Stimulated activated CD4-positive, alpha-beta T cell treated with anti-CD3 and anti-CD28 coated beads, Interleukin-1b, Interleukin-23, amount 100 ng/mL, for 24 hours (primary cell): Measurements from ENCODE around the gene MAGI3.
"Not testable (repeated sequence)": the region's sequence is repeated elsewhere in the genome, so short reads cannot be mapped to it uniquely, and the experiment has no call there.

ENCODE experiments used
- DNase-seq, 4 experiments: peaks; one replicate each; pipeline ENCODE4 v3.0.0-alpha.2; 2020; ENCODE audit warnings: low read depth in 4 of 4, low spot score in 1 of 4

Gene MAGI3

DNA sequence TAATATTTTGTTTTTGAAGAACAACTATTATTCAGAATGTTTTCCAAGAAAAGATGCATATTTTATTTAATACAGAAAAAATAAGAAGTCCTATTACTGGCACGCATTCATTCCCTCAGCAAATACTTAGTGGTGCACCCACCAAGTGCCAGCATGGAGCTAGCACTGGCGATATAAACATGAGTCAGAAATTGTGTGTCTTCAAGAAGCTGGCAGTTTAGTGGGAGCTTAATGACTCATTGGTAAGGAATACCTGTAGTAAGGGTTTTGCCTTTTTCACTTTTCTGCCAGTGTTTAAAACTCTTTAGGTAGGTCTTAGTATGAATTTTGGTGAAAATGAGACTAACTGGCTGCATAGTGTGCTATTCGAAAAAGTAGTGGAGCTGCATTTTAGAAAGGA, 6.3 kb downstream of the MAGI3 start:
- no peak for DNase-seq

DNA sequence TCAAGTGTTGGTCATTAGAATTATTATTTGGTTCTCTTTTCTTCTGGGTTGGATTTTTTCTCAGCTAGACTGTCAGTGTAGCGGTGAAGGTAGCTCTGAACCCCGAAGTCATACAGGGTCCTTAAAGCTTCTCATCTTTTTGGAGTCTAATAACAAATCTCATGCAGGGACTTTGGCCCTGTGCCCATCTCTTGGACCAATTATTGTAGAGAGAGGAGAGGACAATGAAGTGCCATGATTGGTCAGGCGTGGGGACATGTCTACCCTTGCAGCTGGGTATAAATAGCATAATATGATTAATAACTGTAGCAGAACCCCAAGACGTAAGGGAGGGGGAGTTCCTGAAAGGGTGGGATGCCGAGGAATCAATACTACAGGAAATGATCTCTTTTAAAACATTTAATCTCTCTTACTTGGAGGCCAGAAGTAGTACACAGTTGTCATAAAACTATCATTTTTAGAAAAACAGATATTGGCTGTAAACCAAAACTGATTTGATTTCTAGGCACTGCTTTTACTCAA, 8.8 kb downstream of the MAGI3 start:
- no peak for DNase-seq

DNA sequence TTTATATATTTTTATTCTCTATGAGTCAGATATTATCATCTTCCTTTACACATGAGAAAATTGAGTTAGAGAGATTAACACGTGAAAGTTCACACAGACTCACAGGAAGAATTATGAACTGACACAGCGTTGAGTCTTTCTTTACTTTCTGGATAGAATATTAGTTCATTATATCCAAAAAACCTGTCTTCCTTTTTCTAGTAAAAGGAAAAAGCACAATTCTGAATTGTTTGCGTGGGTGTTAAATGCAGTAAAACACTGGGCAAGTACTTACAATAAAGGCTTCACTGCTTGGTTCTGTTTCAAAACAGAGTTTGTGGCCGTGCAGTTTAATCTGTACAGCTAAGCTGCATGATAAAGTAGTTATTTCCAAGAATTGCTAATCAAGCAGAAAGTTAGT, 10.8 kb downstream of the MAGI3 start:
- DNase-seq: no peak

DNA sequence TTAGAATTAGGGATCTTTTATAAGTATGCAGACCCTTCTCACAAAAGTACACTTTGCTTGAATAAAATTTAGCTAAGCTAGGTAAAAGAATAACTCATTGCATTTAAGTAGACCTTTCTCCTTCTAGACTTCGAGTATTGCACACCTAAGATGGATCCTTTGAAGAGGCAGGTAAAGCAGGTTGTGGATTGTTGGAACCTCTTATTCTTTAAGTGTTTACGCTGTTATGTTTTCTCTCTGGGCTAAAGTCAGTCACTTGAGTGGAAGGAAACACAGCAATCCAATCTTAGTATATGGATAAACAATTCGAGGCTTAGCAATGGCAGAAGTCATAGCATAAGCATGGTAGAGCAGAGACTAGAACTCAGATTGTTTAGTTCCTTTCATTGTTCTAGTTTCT, 11.4 kb downstream of the MAGI3 start:
- DNase-seq: no peak

DNA sequence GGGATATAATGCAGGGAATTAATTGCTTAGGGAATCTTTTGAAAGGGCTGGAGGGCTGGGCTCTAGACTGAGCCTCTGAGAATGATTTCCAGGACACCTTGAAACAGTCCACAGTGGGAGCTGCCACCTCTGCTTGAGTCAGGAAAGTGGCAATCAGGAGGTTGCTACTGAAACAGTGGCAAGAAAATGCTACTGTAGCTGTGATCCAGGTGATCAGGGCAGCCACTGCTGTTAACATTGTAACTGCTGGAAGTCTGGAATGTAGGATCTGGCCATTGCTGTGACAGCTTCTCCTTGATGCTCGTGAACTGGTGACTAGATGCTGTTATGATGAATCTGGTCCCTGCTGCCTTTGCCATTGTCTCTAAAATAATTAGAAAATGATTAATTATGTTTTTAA, 12.8 kb downstream of the MAGI3 start:
- no peak for DNase-seq

DNA sequence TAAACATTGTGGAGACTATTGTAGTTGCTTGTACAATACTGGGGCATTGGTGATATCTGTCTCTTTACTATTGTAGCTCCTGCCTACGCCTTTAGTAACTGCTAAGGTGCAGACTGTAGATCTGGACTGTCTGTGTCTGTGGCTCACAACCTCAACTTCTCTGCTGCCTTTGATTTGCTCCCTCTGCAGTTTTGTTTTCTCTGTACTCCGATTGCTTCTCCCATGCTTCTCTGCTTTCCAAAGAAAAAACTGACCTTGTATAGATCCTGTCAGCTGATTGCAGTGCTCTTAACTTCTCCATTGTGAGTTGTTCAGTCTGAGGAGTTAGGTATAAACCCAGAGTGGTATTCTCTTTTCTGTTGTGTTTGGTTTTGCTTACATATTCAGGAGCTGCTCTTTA, 15.3 kb downstream of the MAGI3 start:
- DNase-seq: no peak

DNA sequence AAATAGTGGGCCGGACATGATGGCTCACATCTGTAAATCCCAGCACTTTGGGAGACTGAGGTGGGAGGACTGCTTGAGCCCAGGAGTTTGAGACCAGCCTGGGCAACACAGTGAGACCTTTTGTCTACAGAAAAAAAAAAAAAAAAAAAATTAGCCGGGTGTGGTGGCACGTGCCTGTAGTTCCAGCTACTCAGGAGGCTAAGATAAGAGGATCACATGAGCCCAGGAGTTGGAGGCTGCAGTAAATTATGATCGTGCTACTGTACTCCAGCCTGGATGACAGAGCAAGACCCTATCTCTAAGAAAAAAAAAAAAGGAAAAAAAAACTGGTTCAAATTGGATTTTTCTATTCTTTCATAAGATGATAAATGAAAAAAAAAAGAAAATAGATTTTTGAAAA, 15.8 kb downstream of the MAGI3 start:
- DNase-seq: not testable (repeated sequence)

DNA sequence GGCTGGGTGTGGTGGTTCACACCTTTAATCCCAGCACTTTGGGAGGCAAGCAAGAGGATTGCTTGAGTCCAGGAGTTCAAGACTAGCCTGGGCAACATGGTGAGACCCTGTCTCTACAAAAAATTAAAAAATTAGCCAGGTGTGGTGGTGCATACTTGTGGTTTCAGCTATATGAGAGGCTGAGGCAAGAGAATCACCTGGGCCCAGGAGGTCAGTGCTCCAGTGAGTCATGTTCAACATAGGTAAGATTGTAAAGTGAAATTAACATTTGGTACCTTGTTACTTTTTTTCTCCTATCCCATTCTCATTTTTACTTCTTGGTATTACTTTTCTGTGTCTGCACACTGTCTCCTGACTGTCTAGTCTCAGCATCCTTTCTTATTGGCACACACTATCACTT, 19.0 kb downstream of the MAGI3 start:
- no peak for DNase-seq

DNA sequence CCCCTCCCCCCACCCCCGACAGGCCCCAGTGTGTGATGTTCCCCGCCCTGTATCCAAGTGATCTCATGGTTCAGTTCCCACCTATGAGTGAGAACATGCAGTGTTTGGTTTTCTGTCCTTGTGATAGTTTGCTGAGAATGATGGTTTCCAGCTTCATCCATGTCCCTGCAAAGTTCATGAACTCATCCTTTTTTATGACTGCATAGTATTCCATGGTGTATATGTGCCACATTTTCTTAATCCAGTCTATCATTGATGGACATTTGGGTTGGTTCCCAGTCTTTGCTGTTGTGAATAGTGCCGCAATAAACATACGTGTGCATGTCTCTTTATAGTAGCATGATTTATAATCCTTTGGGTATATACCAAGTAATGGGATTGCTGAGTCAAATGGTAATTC, 21.7 kb downstream of the MAGI3 start:
- not testable (repeated sequence) for DNase-seq

DNA sequence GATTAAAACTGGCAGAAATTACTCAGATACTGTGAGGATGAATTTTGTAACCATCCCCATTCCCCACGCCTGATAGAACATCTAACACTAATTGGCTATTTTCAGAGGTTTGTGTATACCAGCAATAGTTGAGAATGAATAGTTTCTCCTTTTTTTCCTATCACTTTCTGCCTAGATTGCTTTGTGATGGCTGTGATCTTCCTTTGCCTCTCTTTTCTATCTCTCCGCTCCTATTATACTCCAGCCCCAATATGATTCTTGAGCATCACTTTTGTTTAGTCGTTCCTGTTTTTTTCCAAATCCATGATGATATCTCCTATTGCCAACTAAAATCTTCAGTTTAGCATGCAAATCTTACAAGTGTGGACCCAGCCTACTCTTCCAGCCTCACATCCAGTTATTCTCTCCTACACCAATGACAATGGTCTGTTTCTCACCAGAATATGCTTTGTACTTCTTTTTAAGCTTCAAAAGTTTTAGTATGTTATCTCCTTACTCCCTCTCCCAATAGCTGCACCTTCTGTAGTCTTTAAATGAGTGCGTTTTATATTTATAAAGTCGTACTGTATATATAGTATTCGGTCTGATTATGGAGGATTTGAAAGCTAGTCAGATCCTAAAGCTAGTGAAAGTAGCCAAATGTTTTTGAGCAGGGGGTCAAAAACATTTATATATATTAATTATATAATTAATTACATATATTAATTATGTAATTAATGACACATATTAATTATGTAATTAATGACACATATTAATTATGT, 25.2 kb downstream of the MAGI3 start:
- no peak for DNase-seq

DNA sequence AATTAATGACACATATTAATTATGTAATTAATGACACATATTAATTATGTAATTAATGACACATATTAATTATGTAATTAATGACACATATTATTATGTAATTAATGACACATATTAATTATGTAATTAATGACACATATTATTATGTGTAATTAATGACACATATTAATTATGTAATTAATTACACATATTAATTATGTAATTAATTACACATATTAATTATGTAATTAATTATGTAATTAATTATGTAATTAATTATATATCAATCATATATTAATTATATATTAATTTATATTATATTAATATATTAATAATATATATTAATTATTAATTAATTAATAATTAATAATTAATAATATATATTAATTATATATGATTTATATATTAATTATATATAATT, 25.8 kb downstream of the MAGI3 start:
- not testable (repeated sequence) for DNase-seq

DNA sequence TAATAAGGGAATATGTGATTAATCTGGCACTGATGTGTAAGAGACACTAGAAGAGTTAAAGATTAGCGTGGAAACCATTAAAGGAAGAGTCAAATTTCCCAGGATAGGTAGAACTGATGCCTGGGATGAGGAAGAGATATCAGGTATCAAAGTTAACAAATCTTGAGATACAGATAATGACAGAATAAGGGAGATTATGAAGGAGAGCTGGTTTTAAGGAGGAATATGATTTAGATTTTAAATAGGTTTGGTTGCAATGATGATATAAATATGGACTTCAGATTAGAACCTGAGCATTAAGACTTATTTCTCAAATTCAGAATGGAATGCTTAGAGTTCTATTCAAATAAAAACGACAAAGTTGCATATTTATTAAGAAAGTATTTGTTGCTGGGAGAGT, 26.2 kb downstream of the MAGI3 start:
- DNase-seq: no peak

DNA sequence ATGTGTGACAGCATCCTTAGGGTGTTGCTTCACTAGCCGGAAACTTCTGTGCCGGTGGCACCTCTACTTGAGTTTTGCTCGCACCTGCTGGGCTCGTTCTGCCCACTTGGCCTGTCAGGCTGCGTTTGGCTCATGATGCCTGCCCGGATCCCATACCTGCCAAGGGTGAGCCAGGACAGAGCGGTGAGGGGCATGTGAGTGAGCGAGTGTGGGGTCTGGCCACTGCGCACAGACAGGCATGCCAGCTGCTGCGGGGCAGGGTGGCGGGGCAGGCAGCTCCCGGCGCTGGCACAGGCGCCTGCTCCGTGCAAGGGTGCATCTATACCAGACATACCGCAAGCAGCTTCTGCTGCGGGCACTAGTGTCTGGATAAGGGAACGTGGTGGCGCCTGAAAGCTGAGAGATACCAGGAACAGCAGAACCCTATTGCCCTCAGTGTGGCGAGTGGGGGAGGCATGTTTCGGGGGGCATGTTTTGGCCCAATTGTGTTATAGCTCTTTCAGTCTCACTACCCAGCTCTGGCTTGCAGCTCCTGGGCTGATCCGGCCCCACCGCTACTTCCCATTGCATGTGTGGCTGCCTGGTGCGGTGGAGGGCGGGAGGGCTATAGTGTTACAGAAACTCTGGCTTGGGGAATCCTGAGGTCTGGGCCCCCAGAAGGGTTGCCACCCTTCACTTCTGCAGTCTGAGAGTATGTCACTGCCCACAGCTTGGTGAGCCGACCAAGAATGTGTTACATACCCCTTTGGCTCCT, 32.2 kb downstream of the MAGI3 start:
- DNase-seq: no peak

DNA sequence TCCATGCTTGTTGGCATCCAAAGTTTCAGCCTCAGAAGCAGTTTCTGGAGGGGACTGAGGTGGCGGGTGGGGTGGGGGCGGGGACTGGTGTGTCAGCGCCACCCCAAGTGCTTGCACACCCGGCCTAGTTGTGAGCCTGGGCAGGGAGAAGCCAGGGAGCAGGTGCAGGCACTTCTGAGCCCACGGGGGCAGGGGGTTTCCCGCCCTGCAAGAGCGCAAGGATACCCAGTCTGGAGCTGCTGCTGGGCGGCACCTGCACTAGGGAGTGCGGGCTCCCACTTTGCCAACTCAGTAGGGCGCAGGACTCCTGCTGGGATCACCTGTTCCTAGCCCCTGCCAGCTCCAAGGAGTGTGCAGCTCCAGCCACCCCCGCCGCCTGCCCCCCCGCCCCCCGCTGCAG, 33.5 kb downstream of the MAGI3 start:
- no peak for DNase-seq

DNA sequence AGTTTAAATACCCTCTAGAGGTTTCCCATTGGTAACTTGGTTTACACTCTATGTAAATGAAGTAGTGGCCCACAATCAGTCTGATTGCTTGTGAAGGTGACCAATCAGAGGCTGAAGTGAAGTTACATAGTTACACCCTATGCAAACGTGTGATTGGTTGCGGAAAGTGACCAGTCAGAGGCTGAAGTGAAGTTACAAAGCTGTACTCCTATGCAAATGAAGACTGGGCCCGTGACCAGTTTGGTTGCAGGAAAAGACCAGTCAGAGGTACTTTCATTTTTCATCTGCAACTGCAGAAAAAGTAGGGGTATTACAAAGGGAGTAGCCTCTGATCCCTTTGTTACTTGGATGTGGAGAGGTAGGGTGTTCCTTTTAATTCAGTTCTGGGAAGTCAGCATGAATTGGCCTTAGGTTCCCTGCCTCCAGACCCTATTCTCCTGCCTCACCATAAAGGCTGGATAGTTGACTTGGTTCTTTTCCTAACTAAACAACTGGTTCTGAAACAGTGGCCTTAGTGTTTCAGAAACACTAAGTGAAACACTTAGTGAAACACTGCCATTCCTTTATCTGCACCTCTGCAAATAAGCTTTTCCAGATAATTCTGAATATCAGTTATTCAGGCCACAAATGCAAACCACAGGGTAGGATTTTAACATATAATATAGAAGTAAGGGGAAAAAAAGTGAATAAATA, 39.3 kb downstream of the MAGI3 start:
- DNase-seq: no peak

DNA sequence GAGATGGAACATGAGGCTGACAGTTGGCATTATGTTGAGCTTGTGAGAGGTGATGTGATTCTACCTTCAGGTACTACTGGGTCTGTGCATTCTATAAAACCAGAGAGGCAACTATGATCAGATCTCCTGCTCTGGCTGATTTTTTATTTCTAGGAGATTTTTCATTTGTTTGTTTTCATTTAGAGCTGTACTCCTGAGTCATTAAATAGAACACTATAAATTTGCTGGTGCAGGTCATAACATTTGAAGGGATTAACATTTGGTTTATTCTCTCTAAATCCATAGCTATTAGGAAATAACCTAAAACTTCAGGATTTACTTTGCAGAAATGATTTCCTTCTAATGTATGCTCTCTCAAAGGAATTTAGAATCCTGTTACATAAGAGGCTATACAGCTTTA, 42.9 kb downstream of the MAGI3 start:
- no peak for DNase-seq

DNA sequence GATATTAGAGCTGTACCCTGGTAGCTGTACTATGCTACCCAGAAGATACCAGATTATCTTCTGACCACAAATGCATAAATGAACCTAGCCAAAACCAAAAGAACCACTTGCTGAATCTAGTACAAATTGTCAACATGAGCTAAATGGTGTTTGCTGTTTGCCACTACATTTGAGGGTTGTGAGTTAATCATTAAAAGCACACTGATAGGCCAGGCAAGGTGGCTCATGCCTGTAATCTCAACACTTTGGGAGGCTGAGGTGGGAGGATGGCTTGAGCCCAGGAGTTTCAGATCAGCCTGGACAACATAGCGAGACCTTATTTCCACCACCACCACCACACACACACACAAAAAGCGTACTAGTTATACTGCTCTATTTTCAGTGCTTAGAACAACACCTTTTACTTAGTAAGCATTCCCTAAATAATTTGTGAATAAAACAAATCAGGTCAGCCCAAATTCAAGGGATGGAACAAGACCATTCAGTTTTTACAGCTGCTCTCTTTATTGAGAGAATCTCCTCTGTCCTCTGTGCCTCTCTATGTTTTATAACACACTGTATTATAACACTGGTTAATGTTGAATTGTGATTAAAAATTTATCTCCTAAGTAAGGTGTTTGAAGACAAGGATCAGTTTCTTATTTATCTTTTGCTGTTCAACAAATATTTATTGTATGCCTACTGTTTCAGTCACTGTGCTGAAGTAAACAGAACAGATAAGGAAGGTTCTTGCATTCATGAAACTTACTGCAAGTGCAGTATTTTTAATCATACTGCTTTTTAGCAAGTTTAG, 44.0 kb downstream of the MAGI3 start:
- DNase-seq: no peak

DNA sequence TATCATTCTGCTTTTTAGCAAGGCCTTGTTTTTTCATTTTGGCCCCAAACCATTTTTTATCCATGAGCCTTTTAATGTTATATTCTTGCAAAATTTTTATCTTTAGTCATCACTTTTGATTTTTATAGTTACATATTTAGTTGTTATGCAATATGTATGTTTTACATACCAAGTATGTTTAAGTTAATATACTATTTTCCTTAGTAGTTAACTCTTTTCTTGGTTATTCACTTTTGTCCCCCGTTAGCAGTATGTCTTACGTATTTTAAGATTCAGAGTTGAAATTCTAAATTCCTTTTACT, 44.5 kb downstream of the MAGI3 start:
- DNase-seq: no peak

DNA sequence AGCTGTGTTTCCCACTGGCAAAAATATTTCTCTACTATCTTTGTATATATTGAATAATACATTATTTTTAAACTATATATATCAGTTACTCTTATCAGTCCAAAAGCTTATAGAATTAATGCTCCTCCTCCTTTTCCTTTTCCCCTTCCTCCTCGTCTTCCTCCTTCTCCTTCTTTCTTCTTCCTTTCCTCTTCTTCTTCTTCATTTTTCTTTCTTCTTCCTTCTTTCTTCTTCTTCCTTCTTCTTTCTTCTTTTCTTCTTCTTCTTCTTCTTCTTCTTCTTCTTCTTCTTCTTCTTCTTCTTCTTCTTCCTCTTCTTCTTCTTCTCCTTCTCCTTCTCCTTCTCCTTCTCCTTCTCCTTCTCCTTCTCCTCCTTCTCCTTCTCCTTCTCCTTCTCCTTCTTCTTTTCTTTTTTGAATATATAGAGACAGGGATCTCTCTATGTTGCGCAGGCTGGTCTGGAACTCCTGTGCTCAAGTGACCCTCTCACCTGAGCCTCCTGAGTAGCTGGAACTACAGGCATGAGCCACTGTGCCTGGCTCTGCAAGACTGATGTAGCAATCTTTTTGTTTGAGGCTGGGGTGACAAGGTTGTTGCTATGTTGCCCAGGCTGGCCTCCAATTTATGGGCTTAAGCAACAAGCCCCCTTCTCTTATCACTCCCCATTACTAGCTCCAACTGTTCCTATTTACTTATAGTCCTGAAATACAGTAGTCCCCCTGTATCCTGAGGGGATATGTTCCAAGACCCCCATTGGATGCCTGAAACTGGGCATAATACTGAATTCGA, 47.4 kb downstream of the MAGI3 start:
- DNase-seq: no peak

DNA sequence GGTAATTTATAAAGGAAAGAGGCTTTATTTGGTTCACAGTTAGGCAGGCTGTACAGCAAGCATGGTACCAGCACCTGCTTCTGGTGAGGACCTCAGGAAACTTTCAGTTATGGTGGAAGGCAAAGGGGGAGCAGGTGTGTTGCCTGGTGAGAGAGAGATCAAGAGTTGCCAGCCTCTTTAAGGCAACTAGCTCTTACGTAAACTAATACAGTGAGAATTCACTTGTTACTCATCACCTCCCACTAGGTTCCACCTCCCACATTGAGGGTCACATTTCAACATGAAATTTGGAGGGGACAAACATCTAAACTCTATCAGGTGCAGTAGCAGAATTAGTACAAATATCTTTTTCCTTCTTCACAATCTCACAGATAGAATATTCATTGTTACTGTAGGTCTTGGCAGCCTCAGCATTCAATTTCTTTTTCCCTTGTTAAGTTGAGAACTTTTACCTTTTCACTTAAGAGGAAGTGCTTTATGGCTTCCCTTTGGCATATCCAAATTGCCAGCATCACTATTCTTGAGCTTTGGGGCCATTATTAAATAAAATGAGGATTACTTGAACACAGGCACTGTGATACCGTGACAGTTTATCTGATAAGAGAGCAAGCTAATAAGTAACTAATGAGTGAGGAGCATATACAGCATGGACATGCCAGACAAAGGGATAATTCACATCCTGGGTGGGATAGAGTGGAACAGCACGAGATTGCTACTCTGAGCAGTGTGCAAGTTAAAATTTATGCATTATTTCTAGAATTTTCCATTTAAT, 48.4 kb downstream of the MAGI3 start:
- no peak for DNase-seq
